ENCODE data around the gene SSTR1. TPM values are rescaled to one million over a fixed set of nuclear protein-coding genes. Genes with fewer than 3 reads are reported as not detected.

SSTR1 gene
- total RNA-seq, 1 experiment from 2014 or later = not detected

GRCh38 chr14:38207377-38207735 lies 348 bp upstream of the SSTR1 start:
- Histone ChIP-seq H3K9me3 (ENCODE audit: control insufficient read depth in 1 of 2, insufficient read depth in 1 of 2, low read depth in 1 of 2, low read length in 2 of 2) (no peaks in the 10 kb centered on the region), H3K4me1 (ENCODE audit: control insufficient read depth in 1 of 2, insufficient read depth in 2 of 2, low read length in 2 of 2) (no peaks in the 10 kb centered on the region), H3K36me3 (ENCODE audit: control insufficient read depth in 1 of 2, insufficient read depth in 2 of 2, low read length in 2 of 2) (no peaks in the 10 kb centered on the region), H3K27me3 (ENCODE audit: insufficient read depth, low read length) (no peaks in the 10 kb centered on the region), H3K9me2 (ENCODE audit: insufficient read depth) (no peaks in the 10 kb centered on the region), H4K20me1 (ENCODE audit: insufficient read depth) (no peaks in the 10 kb centered on the region), H3K9ac (ENCODE audit: low read length) (no peak overlapping the region), H2AFZ (ENCODE audit: low read depth, low read length, poor library complexity, severe bottlenecking) (no peak overlapping the region), H3K4me3 (replicated peaks in 1 of 2; ENCODE audit: low read depth in 1 of 2, low read length in 2 of 2) (no peak overlapping the region), H3K4me2 (ENCODE audit: low read length) (no peak overlapping the region), H3K27ac (ENCODE audit: low read depth, low read length) (no peak overlapping the region), H3K79me2 (ENCODE audit: insufficient read depth, low read length) (no peaks in the 10 kb centered on the region)
- RAD21 ChIA-PET (ENCODE audit: low non-redundant PET in 1 of 2, low total read pairs in 2 of 2, uncharacterized antibody in 2 of 2, unreplicated experiment in 2 of 2) = no interaction called here
- intact Hi-C loops (cut with micrococcal nuclease) = no loop called here
- TF ChIP-seq ELF1 (IDR thresholded peaks at IDR 0.05; ENCODE audit: borderline replicate concordance, low read depth) = no peak
- no peak for TF ChIP-seq MAX (IDR thresholded peaks at IDR 0.05)
- TF ChIP-seq JUND (IDR thresholded peaks at IDR 0.05) = no peak
- TF ChIP-seq CTCF (IDR thresholded peaks at IDR 0.05 in 2 of 3, conservative IDR thresholded peaks at IDR 0.05 in 1 of 3; ENCODE audit: borderline replicate concordance in 1 of 3, insufficient read depth in 1 of 3, low read depth in 2 of 3, low read length in 2 of 3) = no peak
- no peak for TF ChIP-seq SIN3A (IDR thresholded peaks at IDR 0.05; ENCODE audit: low read depth)
- CTCF ChIA-PET = no interaction called here
- POLR2A ChIA-PET = no interaction called here
- no TSS peak for BruUV-seq (replicated peaks)
- DNase-seq (ENCODE audit: low read depth, low spot score) (no peak), ATAC-seq (no peak)

- no peaks in the 10 kb centered on the region for H3K27me3 ChIP-seq (ENCODE audit: insufficient read depth, low read length)
- ChIA-PET CTCF (no interaction called here), RAD21 (ENCODE audit: low non-redundant PET in 1 of 2, low total read pairs in 2 of 2, uncharacterized antibody in 2 of 2, unreplicated experiment in 2 of 2) (no interaction called here), POLR2A (no interaction called here)
- H3K9me2 ChIP-seq (ENCODE audit: insufficient read depth) = no peaks in the 10 kb centered on the region
- H3K9me3 ChIP-seq (ENCODE audit: control insufficient read depth in 1 of 2, insufficient read depth in 1 of 2, low read depth in 1 of 2, low read length in 2 of 2) = no peaks in the 10 kb centered on the region
- H3K27ac ChIP-seq (ENCODE audit: low read depth, low read length) = no peak overlapping the region
- H4K20me1 ChIP-seq (ENCODE audit: insufficient read depth) = no peaks in the 10 kb centered on the region
- H3K79me2 ChIP-seq (ENCODE audit: insufficient read depth, low read length) = no peaks in the 10 kb centered on the region
- TF ChIP-seq EZH2phosphoT487 (IDR thresholded peaks at IDR 0.05; ENCODE audit: borderline replicate concordance) = no peak
- TF ChIP-seq CEBPB (IDR thresholded peaks at IDR 0.05; ENCODE audit: low read depth) = no peak
- no peaks in the 10 kb centered on the region for H3K36me3 ChIP-seq (ENCODE audit: control insufficient read depth in 1 of 2, insufficient read depth in 2 of 2, low read length in 2 of 2)
- DNase-seq (ENCODE audit: low read depth, low spot score) (no peak), ATAC-seq (no peak)
- H3K4me1 ChIP-seq (ENCODE audit: control insufficient read depth in 1 of 2, insufficient read depth in 2 of 2, low read length in 2 of 2) = no peaks in the 10 kb centered on the region
- no peak overlapping the region for H3K4me3 ChIP-seq (replicated peaks in 1 of 2; ENCODE audit: low read depth in 1 of 2, low read length in 2 of 2)
- H3K4me2 ChIP-seq (ENCODE audit: low read length) = no peak overlapping the region
- no peak overlapping the region for H3K9ac ChIP-seq (ENCODE audit: low read length)
- intact Hi-C loops (cut with micrococcal nuclease) = no loop called here
- no peak overlapping the region for H2AFZ ChIP-seq (ENCODE audit: low read depth, low read length, poor library complexity, severe bottlenecking)
- BruUV-seq (replicated peaks) = no TSS peak
Measured at GRCh38 chr14:38208618-38209562, 1.2 kb downstream of the SSTR1 start.

Data from HCT116 (cell line).